Hepatocyte (in vitro differentiated cells): ENCODE results near the gene R3HDM4.

Experiments used
- EZH2phosphoT487 ChIP-seq: fragments of 200-600 bp; sonication (generic); IDR thresholded peaks from one replicate; pipeline ENCODE4 v1.6.1; 2018; ENCODE audit warnings: antibody characterized with exemption, mild to moderate bottlenecking, low read depth, moderate library complexity; ENCODE audit not compliant: unreplicated experiment, severe bottlenecking
- TF ChIP-seq, protein P1 (sequence below): fragments of 200-600 bp; sonication (generic); IDR thresholded peaks from 2 replicates; pipeline ENCODE4 v1.5.1; 2016; ENCODE audit warnings: antibody characterized with exemption, mild to moderate bottlenecking; ENCODE audit not compliant: poor library complexity

GRCh38 chr19:934865-935479 lies 22.0 kb upstream of the R3HDM4 start:
- TF ChIP-seq, protein P1, sequence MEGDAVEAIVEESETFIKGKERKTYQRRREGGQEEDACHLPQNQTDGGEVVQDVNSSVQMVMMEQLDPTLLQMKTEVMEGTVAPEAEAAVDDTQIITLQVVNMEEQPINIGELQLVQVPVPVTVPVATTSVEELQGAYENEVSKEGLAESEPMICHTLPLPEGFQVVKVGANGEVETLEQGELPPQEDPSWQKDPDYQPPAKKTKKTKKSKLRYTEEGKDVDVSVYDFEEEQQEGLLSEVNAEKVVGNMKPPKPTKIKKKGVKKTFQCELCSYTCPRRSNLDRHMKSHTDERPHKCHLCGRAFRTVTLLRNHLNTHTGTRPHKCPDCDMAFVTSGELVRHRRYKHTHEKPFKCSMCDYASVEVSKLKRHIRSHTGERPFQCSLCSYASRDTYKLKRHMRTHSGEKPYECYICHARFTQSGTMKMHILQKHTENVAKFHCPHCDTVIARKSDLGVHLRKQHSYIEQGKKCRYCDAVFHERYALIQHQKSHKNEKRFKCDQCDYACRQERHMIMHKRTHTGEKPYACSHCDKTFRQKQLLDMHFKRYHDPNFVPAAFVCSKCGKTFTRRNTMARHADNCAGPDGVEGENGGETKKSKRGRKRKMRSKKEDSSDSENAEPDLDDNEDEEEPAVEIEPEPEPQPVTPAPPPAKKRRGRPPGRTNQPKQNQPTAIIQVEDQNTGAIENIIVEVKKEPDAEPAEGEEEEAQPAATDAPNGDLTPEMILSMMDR, result no peak
- TF ChIP-seq EZH2phosphoT487, result no peak
